ENCODE measurements around the gene ATP6V1F.

ATP6V1F gene

GRCh38 chr7:128862571-128863432 is at the start of gene ATP6V1F:
Gene ATP6V1F (plus strand): TSS chr7:128862856. CDS start chr7:128862905, 49 bp downstream.
- DNase-seq, result peak; percentile 99

GRCh38 chr7:128814499-128814898 is 48.2 kb upstream of the ATP6V1F start:
- no peak for DNase-seq

- DNase-seq, result no peak
These were observed 47.2 kb upstream of the ATP6V1F start for GRCh38 chr7:128815289-128815942.

- no peak for DNase-seq
These were observed 44.0 kb upstream of the ATP6V1F start for GRCh38 chr7:128818694-128819093.

GRCh38 chr7:128821724-128822123 is 40.9 kb upstream of the ATP6V1F start:
- DNase-seq, result no peak

- DNase-seq, result no peak
These were observed 36.1 kb upstream of the ATP6V1F start for GRCh38 chr7:128826512-128826911.

- no peak for DNase-seq
These were observed 35.8 kb upstream of the ATP6V1F start for GRCh38 chr7:128826916-128827247.

- DNase-seq, result no peak
These were observed 35.3 kb upstream of the ATP6V1F start for GRCh38 chr7:128827248-128827958.

GRCh38 chr7:128827971-128828711 is 34.5 kb upstream of the ATP6V1F start:
- no peak for DNase-seq

- DNase-seq, result no peak
These were observed 33.1 kb upstream of the ATP6V1F start for GRCh38 chr7:128829391-128830166.

GRCh38 chr7:128830231-128831177 is 32.2 kb upstream of the ATP6V1F start, which contains the start of gene FLNC:
Gene FLNC (plus strand): TSS chr7:128830406. CDS start chr7:128830638, 232 bp downstream.
- DNase-seq, result peak; percentile 25

- DNase-seq, result no peak
These were observed 31.3 kb upstream of the ATP6V1F start for GRCh38 chr7:128831178-128831993.

GRCh38 chr7:128831994-128832879 is 30.4 kb upstream of the ATP6V1F start:
- DNase-seq, result no peak

- no peak for DNase-seq
These were observed 29.8 kb upstream of the ATP6V1F start for GRCh38 chr7:128832880-128833147.

GRCh38 chr7:128833148-128833945 is 29.3 kb upstream of the ATP6V1F start:
- no peak for DNase-seq

- DNase-seq, result no peak
These were observed 28.7 kb upstream of the ATP6V1F start for GRCh38 chr7:128833946-128834325.

GRCh38 chr7:128835231-128835751 is 27.4 kb upstream of the ATP6V1F start:
- DNase-seq, result no peak

Measured in activated CD4-positive, alpha-beta T cell treated with anti-CD3 and anti-CD28 coated beads, Interleukin-2, amount 50 U/mL, for 1 hour (primary cell).